ENCODE data around the gene LLCFC1.

- no peak for TF ChIP-seq RARB (CRISPR knock-in tag; IDR thresholded peaks at IDR 0.05)
- TF ChIP-seq PATZ1 (CRISPR knock-in tag; IDR thresholded peaks at IDR 0.05; ENCODE audit: borderline replicate concordance) = no peak
- TF ChIP-seq ZC3H10 (CRISPR knock-in tag; IDR thresholded peaks at IDR 0.05) = no peak
- no peak for TF ChIP-seq ZNF70 (CRISPR knock-in tag; IDR thresholded peaks at IDR 0.05)
- no peak for TF ChIP-seq ZFP3 (CRISPR knock-in tag; IDR thresholded peaks at IDR 0.05)
- TF ChIP-seq TCF4 (CRISPR knock-in tag; IDR thresholded peaks at IDR 0.05; ENCODE audit: borderline replicate concordance) = no peak
- no peak for TF ChIP-seq PPARA (CRISPR knock-in tag; IDR thresholded peaks at IDR 0.05; ENCODE audit: borderline replicate concordance)
- TF ChIP-seq GLIS3 (CRISPR knock-in tag; IDR thresholded peaks at IDR 0.05) = no peak
- no peak for TF ChIP-seq POU6F1 (CRISPR knock-in tag; IDR thresholded peaks at IDR 0.05; ENCODE audit: borderline replicate concordance, low read depth)
- no peak for TF ChIP-seq TOX (CRISPR knock-in tag; IDR thresholded peaks at IDR 0.05; ENCODE audit: borderline replicate concordance)
- no peak for TF ChIP-seq SNAI2 (CRISPR knock-in tag; IDR thresholded peaks at IDR 0.05)
- no peak for TF ChIP-seq ARNTL (CRISPR knock-in tag; IDR thresholded peaks at IDR 0.05; ENCODE audit: borderline replicate concordance, low read depth)
- TF ChIP-seq TSHZ2 (CRISPR knock-in tag; IDR thresholded peaks at IDR 0.05) = no peak
Measured at GRCh38 chr7:142930126-142930730, 9.1 kb upstream of the LLCFC1 start.
